Gastroesophageal sphincter (tissue), 4 donors: Measurements from ENCODE around the gene GPAT3. TPM values are rescaled to one million over a fixed set of nuclear protein-coding genes. Genes with fewer than 3 reads are reported as not detected.

Experiments used
- ATAC-seq: fragments of 150-250 bp; one replicate; pipeline ENCODE4 v1.9.1; 2016; ENCODE audit warnings: mild to moderate bottlenecking, moderate library complexity
- H3K27ac ChIP-seq, 4 donors: fragments of 200-600 bp; sonication (generic) in 3 of 4; 1 replicate in 3 of 4; 2 replicates in 1 of 4; pipeline ENCODE4 v1.5.1; 2016 to 2019
- H3K27me3 ChIP-seq: fragments of 200-600 bp; sonication (generic); one replicate; pipeline ENCODE4 v1.5.1; 2019
- H3K36me3 ChIP-seq, 2 donors: fragments of 200-600 bp; sonication (generic); one replicate each; pipeline ENCODE4 v1.5.1; 2019; ENCODE audit warnings: control low read depth in 1 of 2
- H3K4me1 ChIP-seq, 3 donors: fragments of 200-600 bp; sonication (generic); 1 replicate in 2 of 3; 2 replicates in 1 of 3; pipeline ENCODE4 v1.5.1; 2016 to 2019; ENCODE audit warnings: control low read depth in 2 of 3
- H3K4me3 ChIP-seq, 2 donors: fragments of 200-600 bp; sonication (generic); one replicate each; pipeline ENCODE4 v1.5.1; 2019; ENCODE audit warnings: mild to moderate bottlenecking in 1 of 2, moderate library complexity in 1 of 2
- H3K9me3 ChIP-seq, 3 donors: fragments of 200-600 bp; sonication (generic); one replicate each; pipeline ENCODE4 v1.5.1; 2017 to 2019; ENCODE audit warnings: control low read depth in 2 of 3
- CTCF ChIP-seq, 4 experiments: fragments of 200-600 bp in 2 of 4; fragments of 450-650 bp in 2 of 4; sonication (generic) in 1 of 4; IDR thresholded peaks; one replicate each; pipeline ENCODE4 v1.5.1; 2017 to 2019; ENCODE audit warnings: antibody characterized with exemption in 4 of 4, mild to moderate bottlenecking in 2 of 4, moderate library complexity in 2 of 4
- EP300 ChIP-seq: sonication (generic); formaldehyde crosslinking; IDR thresholded peaks from one replicate; pipeline ENCODE4 v1.6.1; 2017; ENCODE audit warnings: antibody characterized with exemption, mild to moderate bottlenecking
- POLR2A ChIP-seq, 2 donors: fragments of 450-650 bp; IDR thresholded peaks; one replicate each; pipeline ENCODE4 v1.6.1; 2017; ENCODE audit warnings: antibody characterized with exemption in 2 of 2, mild to moderate bottlenecking in 2 of 2, moderate library complexity in 1 of 2
- POLR2AphosphoS5 ChIP-seq: sonication (generic); formaldehyde crosslinking; IDR thresholded peaks from one replicate; pipeline ENCODE4 v1.6.1; 2017; ENCODE audit warnings: antibody characterized with exemption
- WGBS, 2 donors: methylation state at CpG; one replicate each; pipeline ENCODE4 v1.1.5; 2018; ENCODE audit warnings: low coverage in 1 of 2; 5-methylcytosine and 5-hydroxymethylcytosine counted together
- total RNA-seq, 4 donors: library from RNA; depleted of rRNA; stranded (reverse); fragments of >200 nt; gene quantifications; one replicate each; pipeline ENCODE4 v1.1.0, GENCODE V29; 2016

Gene GPAT3
- total RNA-seq, 4 donors from 2014 or later, result 1.7 to 6.6 (median 4.9) TPM

GRCh38 chr4:83605744-83606172 is 69.8 kb downstream of the GPAT3 start:
- TF ChIP-seq EP300, result no peak
- TF ChIP-seq CTCF (IDR thresholded peaks at IDR 0.05), result no peak
- TF ChIP-seq POLR2A (IDR thresholded peaks at IDR 0.05), result no peak
- TF ChIP-seq POLR2AphosphoS5, result no peak
- Histone ChIP-seq H3K27ac (no peak overlapping the region), H3K9me3 (no peaks in the 10 kb centered on the region), H3K27me3 (no peaks in the 10 kb centered on the region), H3K4me1 (peaks cover 0 to 6% (median 0%) of the 10 kb centered on the region in 3 donors), H3K4me3 (no peak overlapping the region), H3K36me3 (no peaks in the 10 kb centered on the region)
- WGBS, 2 donors, result 67 to 72% methylated on average over 3 of the region's 3 CpGs
- ATAC-seq, result no peak

- Histone ChIP-seq H3K9me3 (peaks cover 0 to under 1% (median 0%) of the 10 kb centered on the region in 3 donors), H3K27ac (no peak overlapping the region), H3K27me3 (no peaks in the 10 kb centered on the region), H3K4me3 (no peak overlapping the region), H3K36me3 (no peaks in the 10 kb centered on the region), H3K4me1 (peaks cover 0 to 6% (median 0%) of the 10 kb centered on the region in 3 donors)
- ATAC-seq, result no peak
- no peak for TF ChIP-seq POLR2A (IDR thresholded peaks at IDR 0.05)
- no peak for TF ChIP-seq CTCF (IDR thresholded peaks at IDR 0.05)
- no peak for TF ChIP-seq EP300
- no peak for TF ChIP-seq POLR2AphosphoS5
Observed at GRCh38 chr4:83606460-83606859, 70.6 kb downstream of the GPAT3 start.

GRCh38 chr4:83606898-83607297 is 71.0 kb downstream of the GPAT3 start:
- 37 to 51% methylated on average over 6 to 7 of the region's 7 CpGs for WGBS, 2 donors
- TF ChIP-seq EP300 (no peak), POLR2A (IDR thresholded peaks at IDR 0.05) (no peak), POLR2AphosphoS5 (no peak), CTCF (IDR thresholded peaks at IDR 0.05) (no peak)
- peaks cover 0 to 6% (median 0%) of the 10 kb centered on the region in 3 donors for H3K4me1 ChIP-seq
- no peak overlapping the region for H3K4me3 ChIP-seq
- H3K9me3 ChIP-seq, result peaks cover 0 to 5% (median 0%) of the 10 kb centered on the region in 3 donors
- H3K36me3 ChIP-seq, result no peaks in the 10 kb centered on the region
- H3K27me3 ChIP-seq, result no peaks in the 10 kb centered on the region
- no peak for ATAC-seq
- H3K27ac ChIP-seq, result no peak overlapping the region

GRCh38 chr4:83609365-83609764 is 73.5 kb downstream of the GPAT3 start:
- Histone ChIP-seq H3K36me3 (no peaks in the 10 kb centered on the region), H3K27me3 (no peaks in the 10 kb centered on the region), H3K4me1 (no peaks in the 10 kb centered on the region), H3K4me3 (no peak overlapping the region), H3K9me3 (peaks cover 0 to 29% (median 0%) of the 10 kb centered on the region in 3 donors), H3K27ac (no peak overlapping the region)
- ATAC-seq, result no peak
- TF ChIP-seq CTCF (IDR thresholded peaks at IDR 0.05), result no peak
- TF ChIP-seq POLR2AphosphoS5, result no peak
- no peak for TF ChIP-seq EP300
- TF ChIP-seq POLR2A (IDR thresholded peaks at IDR 0.05), result no peak

GRCh38 chr4:83610729-83611128 is 74.8 kb downstream of the GPAT3 start:
- no peak for TF ChIP-seq POLR2A (IDR thresholded peaks at IDR 0.05)
- no peak for TF ChIP-seq EP300
- no peak for TF ChIP-seq CTCF (IDR thresholded peaks at IDR 0.05)
- TF ChIP-seq POLR2AphosphoS5, result no peak
- no peak overlapping the region for H3K27ac ChIP-seq
- H3K9me3 ChIP-seq, result peaks cover 0 to 40% (median 0%) of the 10 kb centered on the region in 3 donors
- no peak for ATAC-seq
- no peaks in the 10 kb centered on the region for H3K36me3 ChIP-seq
- 100% methylated on average over 1 of the region's 1 CpG for WGBS, 2 donors
- no peak overlapping the region for H3K4me3 ChIP-seq
- no peaks in the 10 kb centered on the region for H3K27me3 ChIP-seq
- H3K4me1 ChIP-seq, result no peaks in the 10 kb centered on the region
